DND-41 (cell line): ENCODE results near the gene MRPL36.

Experiments
- ATAC-seq: fragments of 200-7000 bp; cut with Tn5 transposase; 3 replicates; pipeline ENCODE4 v1.9.1; 2021; ENCODE audit warnings: low read depth; ENCODE audit not compliant: insufficient read depth
- DNase-seq: peaks from one replicate; pipeline ENCODE4 v3.0.0-alpha.2; 2020
- H2AFZ ChIP-seq: 2 replicates; pipeline ENCODE4 v1.6.0; 2012; ENCODE audit warnings: low read depth, low read length
- H3K27ac ChIP-seq: 2 replicates; pipeline ENCODE4 v1.5.1; 2012; ENCODE audit warnings: low read length, inconsistent platforms
- H3K27me3 ChIP-seq: fragments of 200-600 bp; sonication (generic); 2 replicates; pipeline ENCODE4 v1.6.0; 2012; ENCODE audit warnings: low read length, mild to moderate bottlenecking, inconsistent platforms; ENCODE audit not compliant: insufficient read depth, poor library complexity
- H3K36me3 ChIP-seq: 2 replicates; pipeline ENCODE4 v1.5.1; 2012; ENCODE audit warnings: low read length, inconsistent platforms; ENCODE audit not compliant: insufficient read depth
- H3K4me1 ChIP-seq: 2 replicates; pipeline ENCODE4 v1.5.1; 2012; ENCODE audit warnings: mild to moderate bottlenecking, low read length; ENCODE audit not compliant: insufficient read depth
- H3K4me2 ChIP-seq: 2 replicates; pipeline ENCODE4 v1.6.0; 2012; ENCODE audit warnings: mild to moderate bottlenecking, moderate library complexity, low read length, inconsistent platforms; ENCODE audit not compliant: insufficient read depth
- H3K4me3 ChIP-seq, 2 experiments: fragments of 200-600 bp in 1 of 2; shearing (Covaris generic) in 1 of 2; 2 replicates each; pipeline ENCODE4 v1.5.1; 2012 to 2016; ENCODE audit warnings: inconsistent platforms in 2 of 2, low read length in 2 of 2, mild to moderate bottlenecking in 2 of 2, low read depth in 1 of 2, moderate library complexity in 1 of 2
- H3K79me2 ChIP-seq: 2 replicates; pipeline ENCODE4 v1.6.0; 2012; ENCODE audit warnings: low read length, inconsistent platforms; ENCODE audit not compliant: insufficient read depth
- H3K9ac ChIP-seq: 2 replicates; pipeline ENCODE4 v1.6.0; 2012; ENCODE audit warnings: low read depth, mild to moderate bottlenecking, inconsistent platforms, low read length, moderate library complexity
- H3K9me3 ChIP-seq: 2 replicates; pipeline ENCODE4 v1.5.1; 2012; ENCODE audit warnings: low read length, moderate library complexity, mild to moderate bottlenecking, inconsistent platforms; ENCODE audit not compliant: insufficient read depth, severe bottlenecking
- H4K20me1 ChIP-seq: 2 replicates; pipeline ENCODE4 v1.6.0; 2012; ENCODE audit warnings: low read length; ENCODE audit not compliant: insufficient read depth
- CTCF ChIP-seq: IDR thresholded peaks from 2 replicates; pipeline ENCODE4 v1.5.1; 2012; ENCODE audit warnings: borderline replicate concordance, low read length, moderate library complexity, mild to moderate bottlenecking; ENCODE audit not compliant: poor library complexity, severe bottlenecking; ENCODE audit errors: extremely low read depth
- EZH2 ChIP-seq: IDR thresholded peaks from 3 replicates; pipeline ENCODE4 v1.6.1; 2012; ENCODE audit warnings: borderline replicate concordance, low read depth, mild to moderate bottlenecking, moderate library complexity, low read length, inconsistent platforms; ENCODE audit not compliant: severe bottlenecking

Gene MRPL36

GRCh38 chr5:1799602-1800471, at the start of gene MRPL36:
Gene MRPL36, minus strand, starts transcription at chr5:1799837. Its CDS starts 902 bp downstream, at chr5:1798935.
- no peaks in the 10 kb centered on the region for H3K9me3 ChIP-seq
- H3K27me3 ChIP-seq, result no peaks in the 10 kb centered on the region
- peak within 1 kb of the TSS; percentile 96 for H3K9ac ChIP-seq
- DNase-seq, result peak; percentile 93
- peaks cover 44% of the 10 kb centered on the region for H3K4me1 ChIP-seq
- TF ChIP-seq CTCF (no peak), EZH2 (no peak)
- H3K79me2 ChIP-seq, result peaks cover 71% of the 10 kb centered on the region
- H3K4me3 ChIP-seq, result peak within 1 kb of the TSS; percentile 92 to 97
- peak; percentile 73 for ATAC-seq
- peaks cover 51% of the 10 kb centered on the region for H3K36me3 ChIP-seq
- peaks cover 48% of the 10 kb centered on the region; the same call in 1 of the 2 replicates for H4K20me1 ChIP-seq
- peak within 1 kb of the TSS; percentile 99 for H3K4me2 ChIP-seq
- H2AFZ ChIP-seq, result peak within 1 kb of the TSS; percentile 88
- H3K27ac ChIP-seq, result peak within 1 kb of the TSS; percentile 83

GRCh38 chr5:1847611-1848010, 48.0 kb upstream of the MRPL36 start:
- H3K9ac ChIP-seq, result no peak overlapping the region
- no peak overlapping the region for H3K4me3 ChIP-seq
- H3K9me3 ChIP-seq, result no peaks in the 10 kb centered on the region
- DNase-seq (no peak), ATAC-seq (no peak)
- no peaks in the 10 kb centered on the region for H3K4me1 ChIP-seq
- no peak for TF ChIP-seq EZH2
- no peak for TF ChIP-seq CTCF
- H3K27me3 ChIP-seq, result no peaks in the 10 kb centered on the region
- 0 out of 2 replicates have a peak, but pooled peaks cover 3% of the 10 kb centered on the region for H4K20me1 ChIP-seq
- H3K4me2 ChIP-seq, result no peak overlapping the region
- H3K36me3 ChIP-seq, result no peaks in the 10 kb centered on the region
- H3K27ac ChIP-seq, result no peak overlapping the region
- no peaks in the 10 kb centered on the region for H3K79me2 ChIP-seq
- H2AFZ ChIP-seq, result no peak overlapping the region

GRCh38 chr5:1847056-1847455, 47.4 kb upstream of the MRPL36 start:
- Histone ChIP-seq H3K27me3 (no peaks in the 10 kb centered on the region), H2AFZ (no peak overlapping the region), H3K27ac (no peak overlapping the region), H4K20me1 (0 out of 2 replicates have a peak, but pooled peaks cover 3% of the 10 kb centered on the region), H3K4me2 (no peak overlapping the region), H3K9me3 (no peaks in the 10 kb centered on the region), H3K9ac (no peak overlapping the region), H3K4me1 (no peaks in the 10 kb centered on the region), H3K79me2 (no peaks in the 10 kb centered on the region), H3K4me3 (no peak overlapping the region), H3K36me3 (no peaks in the 10 kb centered on the region)
- DNase-seq (no peak), ATAC-seq (no peak)
- TF ChIP-seq CTCF (no peak), EZH2 (no peak)

- no peak overlapping the region for H2AFZ ChIP-seq
- ATAC-seq (no peak), DNase-seq (no peak)
- H3K9me3 ChIP-seq, result no peaks in the 10 kb centered on the region
- H3K4me2 ChIP-seq, result no peak overlapping the region
- TF ChIP-seq CTCF (no peak), EZH2 (no peak)
- no peaks in the 10 kb centered on the region for H3K4me1 ChIP-seq
- 0 out of 2 replicates have a peak, but pooled peaks cover 3% of the 10 kb centered on the region for H4K20me1 ChIP-seq
- no peaks in the 10 kb centered on the region for H3K36me3 ChIP-seq
- H3K9ac ChIP-seq, result no peak overlapping the region
- no peak overlapping the region for H3K27ac ChIP-seq
- H3K4me3 ChIP-seq, result no peak overlapping the region
- H3K27me3 ChIP-seq, result no peaks in the 10 kb centered on the region
- H3K79me2 ChIP-seq, result no peaks in the 10 kb centered on the region
Measured at GRCh38 chr5:1846583-1846982, 46.9 kb upstream of the MRPL36 start.
